ENCODE data around the gene JPH3.

The JPH3 gene

GRCh38 chr16:87729266-87729954 is 127.1 kb downstream of the JPH3 start:
- peaks cover 42% of the 10 kb centered on the region for H3K36me3 ChIP-seq (ENCODE audit: insufficient read depth, low read depth, low read length)
- no peak overlapping the region for H3K4me3 ChIP-seq (ENCODE audit: low read length)
- no peak overlapping the region for H3K9ac ChIP-seq (ENCODE audit: low read depth, low read length)
- no peak overlapping the region for H3K27ac ChIP-seq (ENCODE audit: low read length)
- no peaks in the 10 kb centered on the region for H3K27me3 ChIP-seq (ENCODE audit: insufficient read depth, low read length)
- H3K4me1 ChIP-seq (ENCODE audit: insufficient read depth, low read length), result no peaks in the 10 kb centered on the region; the same call in 1 of the 2 replicates
- H3K9me3 ChIP-seq (ENCODE audit: insufficient read depth, low read depth, low read length), result no peaks in the 10 kb centered on the region

GRCh38 chr16:87731607-87732006 is 129.3 kb downstream of the JPH3 start:
- no peak overlapping the region for H3K4me3 ChIP-seq (ENCODE audit: low read length)
- no peaks in the 10 kb centered on the region for H3K27me3 ChIP-seq (ENCODE audit: insufficient read depth, low read length)
- H3K36me3 ChIP-seq (ENCODE audit: insufficient read depth, low read depth, low read length), result peaks cover 45% of the 10 kb centered on the region
- H3K27ac ChIP-seq (ENCODE audit: low read length), result no peak overlapping the region
- H3K4me1 ChIP-seq (ENCODE audit: insufficient read depth, low read length), result no peaks in the 10 kb centered on the region; the same call in 1 of the 2 replicates
- H3K9ac ChIP-seq (ENCODE audit: low read depth, low read length), result no peak overlapping the region
- H3K9me3 ChIP-seq (ENCODE audit: insufficient read depth, low read depth, low read length), result no peaks in the 10 kb centered on the region

DNA sequence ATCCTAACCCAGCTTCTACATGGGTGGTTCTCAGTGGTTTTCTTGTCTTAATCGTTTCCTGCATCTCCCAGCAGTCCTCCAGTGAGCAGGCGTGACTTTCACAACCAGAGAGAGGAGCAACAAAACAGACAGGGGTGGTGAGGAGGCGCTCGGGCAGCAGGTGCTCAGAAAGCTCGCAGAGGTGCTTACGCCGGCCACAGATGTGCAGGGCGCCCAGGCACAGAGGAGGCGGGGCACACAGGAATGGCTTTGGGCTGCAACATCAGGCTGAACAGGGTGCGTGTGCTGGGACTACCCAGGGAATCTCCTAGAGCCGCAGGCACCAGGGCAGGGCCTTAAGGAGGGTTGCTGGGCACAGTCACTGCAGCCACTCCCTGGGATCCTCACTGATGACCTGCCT is 130.9 kb downstream of the JPH3 start:
- no peaks in the 10 kb centered on the region for H3K27me3 ChIP-seq (ENCODE audit: insufficient read depth, low read length)

GRCh38 chr16:87734644-87735043 is 132.3 kb downstream of the JPH3 start:
- H3K9ac ChIP-seq (ENCODE audit: low read depth, low read length), result no peak overlapping the region
- H3K27me3 ChIP-seq (ENCODE audit: insufficient read depth, low read length), result no peaks in the 10 kb centered on the region
- no peak overlapping the region for H3K27ac ChIP-seq (ENCODE audit: low read length)
- H3K9me3 ChIP-seq (ENCODE audit: insufficient read depth, low read depth, low read length), result no peaks in the 10 kb centered on the region
- no peaks in the 10 kb centered on the region; the same call in 1 of the 2 replicates for H3K4me1 ChIP-seq (ENCODE audit: insufficient read depth, low read length)
- no peak overlapping the region for H3K4me3 ChIP-seq (ENCODE audit: low read length)
- peaks cover 47% of the 10 kb centered on the region for H3K36me3 ChIP-seq (ENCODE audit: insufficient read depth, low read depth, low read length)

More for the DNA sequence above, 130.9 kb downstream of the JPH3 start:
- Histone ChIP-seq H3K9ac (ENCODE audit: low read depth, low read length) (no peak overlapping the region), H3K36me3 (ENCODE audit: insufficient read depth, low read depth, low read length) (peaks cover 50% of the 10 kb centered on the region), H3K4me3 (ENCODE audit: low read length) (no peak overlapping the region), H3K27ac (ENCODE audit: low read length) (no peak overlapping the region), H3K4me1 (ENCODE audit: insufficient read depth, low read length) (no peaks in the 10 kb centered on the region; the same call in 1 of the 2 replicates), H3K9me3 (ENCODE audit: insufficient read depth, low read depth, low read length) (no peaks in the 10 kb centered on the region)

- no peak overlapping the region for H3K27ac ChIP-seq (ENCODE audit: low read length)
- no peak overlapping the region for H3K9ac ChIP-seq (ENCODE audit: low read depth, low read length)
- no peaks in the 10 kb centered on the region for H3K27me3 ChIP-seq (ENCODE audit: insufficient read depth, low read length)
- H3K9me3 ChIP-seq (ENCODE audit: insufficient read depth, low read depth, low read length), result no peaks in the 10 kb centered on the region
- H3K36me3 ChIP-seq (ENCODE audit: insufficient read depth, low read depth, low read length), result peaks cover 50% of the 10 kb centered on the region
- no peaks in the 10 kb centered on the region; the same call in 1 of the 2 replicates for H3K4me1 ChIP-seq (ENCODE audit: insufficient read depth, low read length)
- no peak overlapping the region for H3K4me3 ChIP-seq (ENCODE audit: low read length)
These were observed 133.1 kb downstream of the JPH3 start for GRCh38 chr16:87735270-87736007.

GRCh38 chr16:87736008-87736382 is 133.7 kb downstream of the JPH3 start:
- no peak overlapping the region for H3K27ac ChIP-seq (ENCODE audit: low read length)
- H3K4me1 ChIP-seq (ENCODE audit: insufficient read depth, low read length), result no peaks in the 10 kb centered on the region; the same call in 1 of the 2 replicates
- H3K9ac ChIP-seq (ENCODE audit: low read depth, low read length), result no peak overlapping the region
- no peaks in the 10 kb centered on the region for H3K9me3 ChIP-seq (ENCODE audit: insufficient read depth, low read depth, low read length)
- no peak overlapping the region for H3K4me3 ChIP-seq (ENCODE audit: low read length)
- no peaks in the 10 kb centered on the region for H3K27me3 ChIP-seq (ENCODE audit: insufficient read depth, low read length)
- H3K36me3 ChIP-seq (ENCODE audit: insufficient read depth, low read depth, low read length), result peaks cover 52% of the 10 kb centered on the region

- no peak overlapping the region for H3K9ac ChIP-seq (ENCODE audit: low read depth, low read length)
- peaks cover 65% of the 10 kb centered on the region for H3K36me3 ChIP-seq (ENCODE audit: insufficient read depth, low read depth, low read length)
- no peaks in the 10 kb centered on the region for H3K4me1 ChIP-seq (ENCODE audit: insufficient read depth, low read length)
- H3K9me3 ChIP-seq (ENCODE audit: insufficient read depth, low read depth, low read length), result no peaks in the 10 kb centered on the region
- no peaks in the 10 kb centered on the region for H3K27me3 ChIP-seq (ENCODE audit: insufficient read depth, low read length)
- H3K4me3 ChIP-seq (ENCODE audit: low read length), result no peak overlapping the region
- H3K27ac ChIP-seq (ENCODE audit: low read length), result no peak overlapping the region
These were observed 137.5 kb downstream of the JPH3 start for GRCh38 chr16:87739801-87740200.

DNA sequence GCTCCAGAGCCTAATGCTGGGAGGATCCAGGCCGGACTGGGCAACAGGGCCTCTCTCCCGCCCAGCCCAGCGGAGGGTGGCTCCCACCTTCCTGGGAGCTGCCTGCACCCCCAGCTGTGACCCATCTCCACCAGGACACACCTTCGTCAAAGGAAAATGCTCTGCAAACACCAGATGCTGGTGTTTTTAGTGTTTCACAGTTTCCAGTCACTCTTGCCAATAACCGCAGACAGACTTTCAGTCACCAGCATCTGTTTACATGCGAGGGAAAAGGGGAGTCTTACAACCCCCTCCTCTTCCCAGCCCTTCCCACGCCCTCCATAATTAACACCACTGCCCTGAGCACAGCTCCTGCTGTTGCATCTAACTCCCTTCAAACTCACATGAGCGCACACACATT is 138.1 kb downstream of the JPH3 start:
- Histone ChIP-seq H3K4me3 (ENCODE audit: low read length) (no peak overlapping the region), H3K27ac (ENCODE audit: low read length) (no peak overlapping the region), H3K9me3 (ENCODE audit: insufficient read depth, low read depth, low read length) (no peaks in the 10 kb centered on the region), H3K4me1 (ENCODE audit: insufficient read depth, low read length) (no peaks in the 10 kb centered on the region), H3K27me3 (ENCODE audit: insufficient read depth, low read length) (no peaks in the 10 kb centered on the region), H3K9ac (ENCODE audit: low read depth, low read length) (no peak overlapping the region), H3K36me3 (ENCODE audit: insufficient read depth, low read depth, low read length) (peaks cover 71% of the 10 kb centered on the region)

GRCh38 chr16:87740909-87741424 is 138.7 kb downstream of the JPH3 start:
- Histone ChIP-seq H3K36me3 (ENCODE audit: insufficient read depth, low read depth, low read length) (peaks cover 75% of the 10 kb centered on the region), H3K4me1 (ENCODE audit: insufficient read depth, low read length) (no peaks in the 10 kb centered on the region), H3K9me3 (ENCODE audit: insufficient read depth, low read depth, low read length) (no peaks in the 10 kb centered on the region), H3K9ac (ENCODE audit: low read depth, low read length) (no peak overlapping the region), H3K27ac (ENCODE audit: low read length) (no peak overlapping the region), H3K27me3 (ENCODE audit: insufficient read depth, low read length) (no peaks in the 10 kb centered on the region), H3K4me3 (ENCODE audit: low read length) (no peak overlapping the region)

DNA sequence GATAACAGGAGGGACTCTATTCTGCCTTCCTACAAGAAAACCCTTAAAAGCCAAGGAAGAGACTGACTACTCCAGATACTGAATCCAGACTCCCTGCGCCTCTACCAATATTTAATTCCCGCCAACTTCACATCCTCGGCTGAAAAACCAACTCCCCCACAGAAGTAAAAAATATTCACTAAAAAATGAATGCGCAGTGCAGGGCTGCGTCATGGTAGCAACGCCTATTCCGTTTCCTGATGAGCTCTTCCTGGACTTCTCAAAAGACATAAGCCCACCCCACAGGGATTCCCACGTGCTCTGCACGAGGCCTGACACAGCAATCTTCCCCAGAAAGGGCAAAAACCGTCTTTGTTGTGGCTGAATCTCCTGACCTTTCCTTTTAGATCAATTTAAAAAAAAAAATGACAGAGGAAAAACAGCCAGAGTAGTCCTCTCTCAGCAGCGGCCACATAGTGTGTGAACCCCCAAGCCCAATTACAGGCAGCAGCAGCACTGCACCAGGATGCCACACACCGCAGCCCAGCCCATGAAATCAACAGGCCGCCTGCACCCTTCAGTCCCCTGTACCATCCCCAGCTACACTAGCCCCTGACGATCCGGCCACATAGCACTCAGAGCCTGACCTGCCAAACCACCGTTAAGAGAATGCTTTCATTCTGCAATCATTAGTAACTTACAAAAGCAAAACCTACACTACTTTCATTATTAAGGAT is 139.6 kb downstream of the JPH3 start:
- Histone ChIP-seq H3K9me3 (ENCODE audit: insufficient read depth, low read depth, low read length) (no peaks in the 10 kb centered on the region), H3K27ac (ENCODE audit: low read length) (no peak overlapping the region), H3K4me3 (ENCODE audit: low read length) (no peak overlapping the region), H3K27me3 (ENCODE audit: insufficient read depth, low read length) (no peaks in the 10 kb centered on the region), H3K9ac (ENCODE audit: low read depth, low read length) (no peak overlapping the region), H3K4me1 (ENCODE audit: insufficient read depth, low read length) (no peaks in the 10 kb centered on the region), H3K36me3 (ENCODE audit: insufficient read depth, low read depth, low read length) (peaks cover 76% of the 10 kb centered on the region)

- H3K4me1 ChIP-seq (ENCODE audit: insufficient read depth, low read length), result no peaks in the 10 kb centered on the region
- H3K27ac ChIP-seq (ENCODE audit: low read length), result no peak overlapping the region
- H3K36me3 ChIP-seq (ENCODE audit: insufficient read depth, low read depth, low read length), result peaks cover 77% of the 10 kb centered on the region
- H3K9ac ChIP-seq (ENCODE audit: low read depth, low read length), result no peak overlapping the region
- no peaks in the 10 kb centered on the region for H3K9me3 ChIP-seq (ENCODE audit: insufficient read depth, low read depth, low read length)
- no peak overlapping the region for H3K4me3 ChIP-seq (ENCODE audit: low read length)
- no peaks in the 10 kb centered on the region for H3K27me3 ChIP-seq (ENCODE audit: insufficient read depth, low read length)
These were observed 140.6 kb downstream of the JPH3 start for GRCh38 chr16:87742781-87743490.

Data from iPS-20b (cell line).